K562 (cell line): ENCODE measurements around the gene LCA5L. TPM values are rescaled to one million over a fixed set of nuclear protein-coding genes. Genes with fewer than 3 reads are reported as not detected.

Source experiments
- ELK1 ChIP-seq: sonication (generic); formaldehyde crosslinking; IDR thresholded peaks from 2 replicates; pipeline ENCODE4 v1.8.1; 2022; ENCODE audit warnings: missing genetic modification reagents
- ETV5 ChIP-seq: sonication (generic); formaldehyde crosslinking; IDR thresholded peaks from 2 replicates; pipeline ENCODE4 v1.4.0; 2020; ENCODE audit warnings: low read depth, mild to moderate bottlenecking, missing genetic modification reagents
- GTF2B ChIP-seq: IDR thresholded peaks from 2 replicates; pipeline ENCODE4 v1.6.1; 2011; ENCODE audit not compliant: insufficient read length; ENCODE audit errors: extremely low read depth
- RBBP5 ChIP-seq: fragments of 200-600 bp; sonication (generic); IDR thresholded peaks from 2 replicates; pipeline ENCODE4 v1.6.1; 2012; ENCODE audit warnings: borderline replicate concordance, mild to moderate bottlenecking, low read length, control low read depth, inconsistent platforms; ENCODE audit not compliant: insufficient read depth, poor library complexity, severe bottlenecking
- SAFB ChIP-seq: fragments of 200-400 bp; formaldehyde crosslinking; IDR thresholded peaks from 2 replicates; pipeline ENCODE4 v1.6.1; 2017; ENCODE audit warnings: low read depth, low read length, borderline replicate concordance
- ZNF133 ChIP-seq: fragments of 250-450 bp; sonication (Bioruptor Pico); IDR thresholded peaks from 2 replicates; pipeline ENCODE4 v1.4.0; 2020; ENCODE audit warnings: mild to moderate bottlenecking
- ZNF436 ChIP-seq: fragments of 250-450, 450-650 bp; sonication (Bioruptor Pico); formaldehyde crosslinking; IDR thresholded peaks from 2 replicates; pipeline ENCODE4 v1.7.0; 2020; ENCODE audit warnings: mild to moderate bottlenecking
- ZNF57 ChIP-seq: fragments of 450-650 bp; formaldehyde crosslinking; IDR thresholded peaks from 2 replicates; pipeline ENCODE4 v1.4.0; 2020; ENCODE audit warnings: mild to moderate bottlenecking, moderate library complexity
- ZNF609 ChIP-seq: sonication (generic); formaldehyde crosslinking; IDR thresholded peaks from 2 replicates; pipeline ENCODE4 v1.8.1; 2023; ENCODE audit warnings: missing genetic modification reagents, mild to moderate bottlenecking, borderline replicate concordance
- ZNF717 ChIP-seq: fragments of 250-450 bp; sonication (Bioruptor Pico); IDR thresholded peaks from 2 replicates; pipeline ENCODE4 v1.5.0; 2021
- polyA plus RNA-seq, 8 experiments: library from polyadenylated mRNA; depleted of rRNA in 4 of 8; stranded (reverse) in 5 of 8; unstranded in 3 of 8; fragments of >200 nt; fragmentation: Nextera tagmentation in 2 of 8; fragmentation: Illumina TruSeq in 1 of 8; extraction: Ambion mirVana in 2 of 8; extraction: Trizol in 1 of 8; gene quantifications; 2 replicates each; pipeline versions ENCODE4 v1.2.1 to v1.2.3, GENCODE V29; 2011 to 2014; ENCODE audit warnings: inconsistent platforms in 1 of 8, missing spikeins in 1 of 8
- total RNA-seq, 7 experiments: library from RNA; depleted of rRNA in 6 of 7; stranded (reverse); fragments of >200 nt in 6 of 7; fragmentation: Illumina TruSeq in 2 of 7; extraction: Trizol in 2 of 7; gene quantifications; 2 replicates each; pipeline versions ENCODE4 v1.2.1 to v1.2.3, GENCODE V29; 2011 to 2021; ENCODE audit warnings: low replicate concordance in 1 of 7
- TF ChIP-seq, protein P1 (sequence below): fragments of 250-450 bp; sonication (Bioruptor Pico); IDR thresholded peaks from 2 replicates; pipeline ENCODE4 v1.4.0; 2020; ENCODE audit warnings: mild to moderate bottlenecking, moderate library complexity, borderline replicate concordance
- TF ChIP-seq, protein P2 (sequence below): sonication (generic); formaldehyde crosslinking; IDR thresholded peaks from 2 replicates; pipeline ENCODE4 v1.8.0; 2022; ENCODE audit warnings: missing genetic modification reagents, mild to moderate bottlenecking, borderline replicate concordance
- TF ChIP-seq, protein P3 (sequence below): IDR thresholded peaks from 2 replicates; pipeline ENCODE4 v1.6.1; 2011; ENCODE audit warnings: borderline replicate concordance, low read depth, mild to moderate bottlenecking, moderate library complexity, low read length; ENCODE audit not compliant: insufficient read depth, poor library complexity, severe bottlenecking

LCA5L gene
- total and polyA plus RNA-seq, 9 of the 15 experiments (the other 6 are each of a cell fraction or from before 2014, with no cell fraction given) = 1.8 to 4.9 (median 3.8) TPM

GRCh38 chr21:39452207-39452969 lies 6.8 kb upstream of the LCA5L start (continued):
- TF ChIP-seq ZNF609 (CRISPR knock-in tag) (no peak), SAFB (no peak), ELK1 (CRISPR knock-in tag) (no peak), GTF2B (no peak), ZNF436 (CRISPR knock-in tag) (no peak), ZNF717 (no peak; the same call in 1 of the 2 replicates), RBBP5 (no peak), ZNF133 (no peak), ETV5 (no peak), ZNF57 (no peak)
- TF ChIP-seq, protein P1, sequence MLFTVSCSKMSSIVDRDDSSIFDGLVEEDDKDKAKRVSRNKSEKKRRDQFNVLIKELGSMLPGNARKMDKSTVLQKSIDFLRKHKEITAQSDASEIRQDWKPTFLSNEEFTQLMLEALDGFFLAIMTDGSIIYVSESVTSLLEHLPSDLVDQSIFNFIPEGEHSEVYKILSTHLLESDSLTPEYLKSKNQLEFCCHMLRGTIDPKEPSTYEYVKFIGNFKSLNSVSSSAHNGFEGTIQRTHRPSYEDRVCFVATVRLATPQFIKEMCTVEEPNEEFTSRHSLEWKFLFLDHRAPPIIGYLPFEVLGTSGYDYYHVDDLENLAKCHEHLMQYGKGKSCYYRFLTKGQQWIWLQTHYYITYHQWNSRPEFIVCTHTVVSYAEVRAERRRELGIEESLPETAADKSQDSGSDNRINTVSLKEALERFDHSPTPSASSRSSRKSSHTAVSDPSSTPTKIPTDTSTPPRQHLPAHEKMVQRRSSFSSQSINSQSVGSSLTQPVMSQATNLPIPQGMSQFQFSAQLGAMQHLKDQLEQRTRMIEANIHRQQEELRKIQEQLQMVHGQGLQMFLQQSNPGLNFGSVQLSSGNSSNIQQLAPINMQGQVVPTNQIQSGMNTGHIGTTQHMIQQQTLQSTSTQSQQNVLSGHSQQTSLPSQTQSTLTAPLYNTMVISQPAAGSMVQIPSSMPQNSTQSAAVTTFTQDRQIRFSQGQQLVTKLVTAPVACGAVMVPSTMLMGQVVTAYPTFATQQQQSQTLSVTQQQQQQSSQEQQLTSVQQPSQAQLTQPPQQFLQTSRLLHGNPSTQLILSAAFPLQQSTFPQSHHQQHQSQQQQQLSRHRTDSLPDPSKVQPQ (CRISPR knock-in tag) = no peak
- TF ChIP-seq, protein P2, sequence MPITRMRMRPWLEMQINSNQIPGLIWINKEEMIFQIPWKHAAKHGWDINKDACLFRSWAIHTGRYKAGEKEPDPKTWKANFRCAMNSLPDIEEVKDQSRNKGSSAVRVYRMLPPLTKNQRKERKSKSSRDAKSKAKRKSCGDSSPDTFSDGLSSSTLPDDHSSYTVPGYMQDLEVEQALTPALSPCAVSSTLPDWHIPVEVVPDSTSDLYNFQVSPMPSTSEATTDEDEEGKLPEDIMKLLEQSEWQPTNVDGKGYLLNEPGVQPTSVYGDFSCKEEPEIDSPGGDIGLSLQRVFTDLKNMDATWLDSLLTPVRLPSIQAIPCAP (CRISPR knock-in tag) = no peak
- TF ChIP-seq, protein P3, sequence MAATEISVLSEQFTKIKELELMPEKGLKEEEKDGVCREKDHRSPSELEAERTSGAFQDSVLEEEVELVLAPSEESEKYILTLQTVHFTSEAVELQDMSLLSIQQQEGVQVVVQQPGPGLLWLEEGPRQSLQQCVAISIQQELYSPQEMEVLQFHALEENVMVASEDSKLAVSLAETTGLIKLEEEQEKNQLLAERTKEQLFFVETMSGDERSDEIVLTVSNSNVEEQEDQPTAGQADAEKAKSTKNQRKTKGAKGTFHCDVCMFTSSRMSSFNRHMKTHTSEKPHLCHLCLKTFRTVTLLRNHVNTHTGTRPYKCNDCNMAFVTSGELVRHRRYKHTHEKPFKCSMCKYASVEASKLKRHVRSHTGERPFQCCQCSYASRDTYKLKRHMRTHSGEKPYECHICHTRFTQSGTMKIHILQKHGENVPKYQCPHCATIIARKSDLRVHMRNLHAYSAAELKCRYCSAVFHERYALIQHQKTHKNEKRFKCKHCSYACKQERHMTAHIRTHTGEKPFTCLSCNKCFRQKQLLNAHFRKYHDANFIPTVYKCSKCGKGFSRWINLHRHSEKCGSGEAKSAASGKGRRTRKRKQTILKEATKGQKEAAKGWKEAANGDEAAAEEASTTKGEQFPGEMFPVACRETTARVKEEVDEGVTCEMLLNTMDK = no peak
